Dermis microvascular lymphatic vessel endothelial cell (primary cell): Measurements from ENCODE around the gene ZNF185. TPM values are rescaled to one million over a fixed set of nuclear protein-coding genes. Genes with fewer than 3 reads are reported as not detected.
A peak's percentile ranks its signal among the peaks of the same experiment; 100 is the strongest.

Experiments used
- DNase-seq, 2 donors: peaks; one replicate each; pipeline versions ENCODE4 v3.0.0 to v3.0.0-alpha.2; 2010; ENCODE audit warnings: low read depth in 2 of 2
- total RNA-seq: library from RNA; depleted of rRNA; stranded (reverse); fragments of >200 nt; gene quantifications from 2 replicates; pipeline ENCODE4 v1.2.1, GENCODE V29; 2014

The ZNF185 gene
- 6.5 and 8.5 TPM in 2 replicates for total RNA-seq

DNA sequence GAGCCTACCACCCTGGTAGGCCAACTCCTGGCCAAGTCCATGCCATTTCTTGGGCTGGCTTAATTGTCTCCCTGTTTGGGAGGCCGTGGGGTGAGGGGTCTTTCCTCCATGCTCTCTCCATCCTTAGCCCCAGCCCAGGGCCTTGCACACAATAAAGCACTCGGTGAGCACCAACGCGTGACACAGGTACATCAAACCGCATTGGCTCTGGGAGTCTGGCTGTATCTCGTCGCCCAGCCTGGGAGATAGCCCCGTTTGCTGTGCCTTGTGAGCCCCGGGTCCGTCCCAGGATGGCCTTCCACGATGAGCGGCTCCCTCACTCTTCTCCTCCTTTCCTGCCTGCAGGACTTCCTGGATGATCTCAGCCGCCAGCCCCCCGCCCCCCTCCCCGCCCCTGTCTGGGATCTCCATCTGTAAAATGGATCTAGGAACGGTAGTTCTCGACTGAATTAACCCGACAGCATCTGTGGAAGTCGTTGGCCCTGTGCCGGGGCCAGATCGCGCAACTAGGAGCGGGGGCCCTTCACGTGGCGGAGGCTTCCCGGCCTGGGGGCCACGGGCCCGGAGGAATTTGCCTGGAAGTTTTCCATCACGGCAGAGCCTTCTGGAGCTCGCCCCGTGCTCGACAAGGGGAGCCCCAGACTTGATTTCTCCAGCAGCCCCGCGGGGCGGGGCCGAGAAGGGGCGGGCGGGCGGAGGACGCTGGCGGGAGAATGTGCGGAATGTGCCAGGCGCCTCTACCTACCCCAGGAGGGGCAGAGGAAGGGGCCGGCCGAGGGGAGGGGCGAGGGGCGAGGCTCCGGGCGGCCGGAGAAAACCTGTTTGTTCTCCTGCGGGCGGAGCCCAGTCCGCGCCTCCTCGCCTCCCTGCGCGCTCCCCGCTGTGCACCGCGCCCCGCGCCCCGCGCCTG, at the start of gene ZNF185:
Gene ZNF185, plus strand, starts transcription at position 846 of the 910 bp plus-strand sequence. CDS start 16,423 bp downstream, outside the sequence.
- DNase-seq, result peak in 1 of 2 donors; percentile 52

DNA sequence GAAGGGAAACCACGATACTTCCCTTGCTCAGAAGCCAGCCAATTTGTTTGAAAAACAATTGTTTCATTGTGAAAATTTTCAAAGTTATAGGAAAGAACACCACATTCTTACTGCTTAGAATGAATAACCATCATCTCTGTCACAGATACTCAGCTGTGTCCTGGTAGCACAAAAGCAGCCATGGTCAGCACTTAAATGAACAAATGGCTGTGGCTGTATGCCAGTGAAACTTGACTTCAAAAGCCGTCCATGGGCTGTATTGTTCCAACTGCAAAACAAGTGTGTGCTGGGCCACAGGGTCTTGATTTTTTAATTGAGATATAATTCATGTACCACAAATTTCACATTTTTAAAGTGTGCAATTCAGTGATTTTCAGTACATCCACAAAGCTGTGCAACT, 47.4 kb upstream of the ZNF185 start:
- DNase-seq, result no peak

DNA sequence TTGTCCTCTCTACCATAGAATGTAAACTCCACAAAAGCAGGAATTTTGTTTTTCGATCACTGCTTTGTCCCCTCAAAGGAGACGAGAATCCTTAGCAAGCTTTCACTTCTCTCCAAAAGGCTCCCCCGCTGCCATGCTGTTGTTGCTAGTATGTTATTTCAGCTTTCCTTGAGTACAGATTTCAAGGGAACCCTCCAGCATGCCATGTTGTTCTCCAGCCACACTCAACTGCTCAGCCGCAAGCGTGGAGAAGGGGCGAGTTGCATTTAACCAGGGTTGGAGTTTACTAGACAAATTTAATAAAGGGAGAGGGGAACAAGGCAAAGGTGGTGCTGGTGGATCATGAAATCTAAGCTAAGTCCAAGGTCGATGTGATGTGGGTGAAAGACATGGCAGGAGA, 43.9 kb upstream of the ZNF185 start:
- DNase-seq, result no peak

DNA sequence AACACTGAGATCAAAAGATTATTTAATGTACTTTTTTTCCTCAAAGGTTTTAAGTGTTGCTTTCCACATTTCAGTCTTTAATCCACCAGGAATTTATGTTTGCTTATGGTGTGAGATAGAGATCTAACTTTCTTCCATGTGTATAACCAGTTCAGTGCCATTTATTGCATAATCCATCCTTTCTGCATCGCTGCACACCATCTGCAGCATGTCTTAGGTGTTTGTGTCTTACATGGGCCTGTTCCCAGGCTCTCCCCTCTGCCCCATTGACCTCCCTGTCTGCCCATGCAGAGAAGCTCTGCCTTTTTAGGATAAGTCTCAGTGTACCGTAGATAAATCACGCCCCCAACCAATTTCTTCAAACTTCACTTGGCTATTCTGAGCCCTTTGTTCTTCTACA, 36.8 kb upstream of the ZNF185 start:
- no peak for DNase-seq

DNA sequence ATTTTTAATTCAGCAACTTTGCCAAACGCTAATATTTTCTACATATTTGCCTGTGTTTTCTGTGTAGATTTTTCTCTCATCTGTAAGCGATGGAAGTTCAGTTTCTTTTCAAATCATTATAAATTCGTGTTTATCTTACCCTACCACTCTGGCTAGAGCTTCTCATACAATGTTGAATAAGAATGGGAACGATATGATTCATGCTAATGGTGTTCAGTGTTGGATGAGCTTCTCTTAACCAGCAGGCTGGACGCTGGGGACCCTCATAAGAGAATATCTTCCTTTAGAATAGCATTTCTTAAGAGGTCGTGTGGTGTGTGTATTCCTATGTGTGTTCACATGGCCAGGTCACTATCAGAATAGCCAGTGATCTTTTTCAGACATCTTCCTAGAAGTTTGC, 36.0 kb upstream of the ZNF185 start:
- DNase-seq, result no peak

DNA sequence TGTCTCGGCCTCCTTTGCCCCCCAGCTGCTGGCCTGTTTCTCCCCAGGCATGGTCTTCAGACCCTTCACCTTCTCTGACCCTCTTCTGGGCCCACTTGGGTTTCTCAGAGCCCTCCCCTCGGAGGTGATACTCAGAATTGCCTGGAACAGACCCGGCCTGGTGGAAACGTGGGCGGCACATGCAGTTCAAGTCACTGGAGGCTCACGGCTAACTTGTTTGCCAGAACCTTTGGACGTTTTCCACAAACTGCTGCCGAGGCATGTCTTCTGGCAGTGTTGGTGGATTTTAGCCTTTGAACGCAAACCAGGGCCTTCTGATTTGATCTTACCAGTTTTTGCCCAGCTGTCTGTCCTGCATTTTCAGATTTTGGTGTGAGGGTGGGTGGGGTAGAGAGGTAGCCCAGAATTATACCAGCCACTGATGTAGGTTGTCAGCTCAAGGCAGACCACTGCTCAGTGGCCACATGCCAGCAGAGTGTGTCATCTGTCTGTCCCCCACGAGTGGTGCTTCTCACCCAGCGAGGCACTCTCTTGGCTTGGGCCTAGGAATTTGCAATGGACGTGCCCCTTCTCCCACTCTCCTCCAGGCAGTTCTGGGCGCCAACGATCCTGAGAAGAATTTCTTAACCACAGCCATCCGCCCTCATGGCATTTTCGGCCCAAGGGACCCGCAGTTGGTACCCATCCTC, 32.5 kb upstream of the ZNF185 start:
- no peak for DNase-seq

DNA sequence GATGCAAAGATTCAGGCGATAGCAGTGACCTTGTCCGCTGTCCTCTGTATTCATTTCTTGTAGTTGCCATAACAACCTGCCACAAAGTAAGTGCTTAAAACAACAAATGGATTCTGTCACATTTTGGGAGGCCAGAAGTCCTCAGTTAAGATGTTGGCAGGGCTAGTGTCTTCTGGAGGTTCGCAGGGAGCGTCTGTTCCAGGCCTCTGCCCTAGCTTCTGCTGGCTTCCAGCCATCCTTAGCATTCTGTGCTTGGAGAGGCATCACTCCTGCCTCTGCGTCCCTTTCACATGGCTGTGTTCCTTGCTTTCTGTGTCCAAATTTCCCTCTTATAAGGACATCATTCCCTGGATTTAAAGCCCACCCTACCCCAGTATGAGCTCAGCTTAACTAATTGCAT, 31.5 kb upstream of the ZNF185 start:
- no peak for DNase-seq

DNA sequence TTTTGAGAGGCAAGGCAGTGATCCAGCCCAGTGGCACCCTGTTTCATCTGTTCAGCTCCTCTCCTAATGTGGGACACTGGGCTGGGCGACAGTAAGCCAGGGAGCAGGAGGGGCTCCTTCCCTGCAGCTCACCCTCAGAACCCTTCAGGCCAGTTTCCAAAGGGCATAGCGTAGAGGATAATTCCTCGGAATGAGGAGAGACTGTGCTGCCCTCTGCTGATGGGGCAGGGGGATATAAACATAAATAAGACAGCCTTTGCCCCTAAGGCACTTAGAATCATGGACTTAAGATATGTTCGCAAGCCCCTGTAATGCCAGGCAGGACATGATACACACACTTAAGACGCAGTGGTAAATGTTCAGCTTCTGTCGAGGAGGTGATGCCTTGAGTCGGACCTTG, 27.9 kb upstream of the ZNF185 start:
- no peak for DNase-seq

DNA sequence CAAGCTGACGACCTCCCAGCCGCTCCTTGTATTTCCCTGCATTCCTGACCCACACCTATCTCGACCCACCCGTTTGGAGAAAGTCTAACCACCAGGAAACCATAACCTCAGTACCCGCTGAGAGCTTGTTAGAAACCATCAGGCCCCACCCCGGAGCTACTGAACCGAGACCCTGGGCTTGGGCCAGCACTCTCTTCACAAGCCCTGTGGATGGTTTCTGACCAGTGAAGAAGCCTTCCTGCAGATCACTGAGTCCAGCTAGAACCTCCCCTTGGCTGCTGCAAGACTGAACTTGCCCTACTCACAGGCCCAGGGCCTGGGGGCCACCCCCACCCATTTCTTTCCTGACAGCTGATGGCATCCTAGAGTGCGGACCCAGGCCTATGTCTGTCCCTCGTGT, 26.6 kb upstream of the ZNF185 start:
- DNase-seq, result no peak

DNA sequence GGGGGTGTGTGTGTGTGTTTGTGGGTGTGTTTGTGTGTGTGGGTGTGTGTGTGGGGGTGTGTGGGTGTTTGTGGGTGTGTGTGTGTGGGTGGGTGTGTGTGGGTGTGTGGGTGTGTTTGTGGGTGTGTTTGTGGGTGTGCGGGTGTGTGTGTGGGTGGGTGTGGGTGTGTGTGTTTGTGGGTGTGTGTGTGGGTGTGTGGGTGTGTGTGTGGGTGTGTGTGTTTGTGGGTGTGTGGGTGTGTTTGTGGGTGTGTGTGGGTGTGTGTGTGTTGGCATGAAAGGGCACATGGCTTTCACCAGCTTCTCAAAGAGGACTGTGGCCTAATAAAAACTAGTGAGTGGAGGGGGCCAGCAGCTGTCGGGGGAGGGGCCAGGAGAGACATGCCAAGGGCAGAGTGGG, 25.3 kb upstream of the ZNF185 start:
- no peak for DNase-seq

DNA sequence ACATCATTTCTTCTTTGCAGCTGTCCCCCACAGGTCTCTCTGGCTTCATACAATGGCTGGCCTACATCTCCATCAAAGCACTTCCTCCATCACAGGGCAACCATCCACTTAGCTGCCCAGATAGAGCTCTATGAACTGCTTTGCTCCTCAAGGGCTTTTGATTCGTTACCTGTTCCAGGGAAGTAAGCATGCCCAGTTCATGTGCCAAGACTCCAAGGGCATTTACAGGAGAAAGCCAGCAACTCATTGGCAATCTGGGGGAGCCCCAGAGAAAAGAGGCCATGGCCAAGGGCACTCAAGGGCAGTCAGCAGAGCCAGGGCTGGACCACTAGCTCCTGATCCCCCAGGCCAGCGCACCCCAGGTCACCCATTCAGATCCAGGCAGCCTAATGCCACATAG, 24.5 kb upstream of the ZNF185 start:
- no peak for DNase-seq

DNA sequence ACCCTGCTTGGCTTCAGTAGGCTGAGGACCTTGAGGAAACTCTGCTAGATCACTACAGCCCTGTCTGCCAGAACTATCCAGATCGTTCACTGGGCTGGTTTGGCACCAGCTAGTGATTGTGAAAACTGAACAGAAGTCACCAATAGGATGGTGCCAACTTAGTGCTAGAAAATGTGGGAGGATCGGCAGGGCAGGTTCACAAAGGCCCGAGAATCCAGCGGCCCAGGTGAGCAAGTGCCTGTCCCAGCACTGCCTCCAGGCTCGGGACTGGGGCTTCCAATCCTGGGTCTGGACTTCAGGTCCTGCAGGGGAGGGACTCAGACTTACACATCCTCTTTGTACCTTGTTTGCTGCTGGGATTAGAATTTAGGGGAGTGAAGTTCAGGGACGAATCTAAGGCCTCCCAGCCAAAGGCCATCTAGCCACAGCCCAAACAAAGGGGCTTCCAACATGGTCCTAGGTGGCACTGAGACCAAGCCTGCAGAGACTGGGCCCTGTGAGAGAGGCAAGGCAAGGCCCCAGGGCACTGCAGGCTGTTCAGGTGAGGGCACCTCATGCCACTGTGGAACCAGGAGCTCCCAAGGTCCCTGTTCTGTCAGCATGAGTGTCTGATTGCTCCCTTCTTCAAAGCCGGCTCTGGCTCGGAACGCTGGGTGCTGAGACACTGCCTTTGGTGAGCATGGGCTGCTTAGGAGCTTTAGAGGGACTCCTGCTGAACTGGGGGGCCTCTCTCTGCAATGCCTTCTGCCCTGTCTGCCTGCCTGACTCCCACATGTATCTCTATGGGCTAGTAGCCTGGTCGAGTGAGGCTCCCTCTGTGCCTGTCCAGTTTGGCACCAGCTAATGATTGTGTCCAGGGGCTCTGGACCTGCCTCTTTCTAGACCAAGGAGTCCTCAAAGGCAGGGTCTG, 20.7 kb upstream of the ZNF185 start:
- DNase-seq, result no peak

DNA sequence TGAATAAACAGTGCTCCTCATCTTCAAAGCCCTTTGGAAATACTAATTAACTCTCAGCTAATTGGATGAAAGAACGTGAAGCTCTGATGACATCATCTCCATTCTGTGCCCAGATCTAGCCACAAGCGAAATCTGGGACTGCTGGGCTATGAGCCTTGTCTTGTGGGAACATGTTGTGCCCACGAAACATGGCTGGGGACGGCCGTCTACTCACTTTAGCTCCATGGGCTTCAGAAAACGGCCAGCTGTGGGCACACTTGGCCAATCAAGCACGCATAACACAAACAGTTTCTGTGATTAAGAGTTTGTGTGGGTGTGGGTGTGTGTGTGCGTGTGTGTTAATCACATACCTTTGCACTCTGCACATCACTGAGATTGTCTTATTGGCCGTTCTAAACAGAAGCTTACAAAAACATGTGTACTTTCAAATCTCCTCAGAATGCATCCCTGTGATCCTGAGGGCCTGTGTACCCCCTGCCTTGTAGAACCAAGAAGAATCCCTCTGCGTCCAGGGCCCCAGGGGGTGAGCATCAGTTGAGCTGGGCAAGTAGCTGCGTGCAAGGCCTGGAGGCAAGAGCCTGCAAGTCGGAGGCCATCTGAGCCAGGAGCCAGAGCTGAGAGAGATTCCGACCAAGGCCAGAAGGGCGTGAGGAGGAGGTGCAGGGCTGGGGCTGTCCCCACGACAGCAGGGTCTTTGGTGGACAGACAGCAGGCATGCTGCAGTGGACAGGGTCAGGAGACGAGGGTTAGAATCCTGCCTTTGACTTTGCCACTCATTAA, 18.7 kb upstream of the ZNF185 start:
- no peak for DNase-seq

DNA sequence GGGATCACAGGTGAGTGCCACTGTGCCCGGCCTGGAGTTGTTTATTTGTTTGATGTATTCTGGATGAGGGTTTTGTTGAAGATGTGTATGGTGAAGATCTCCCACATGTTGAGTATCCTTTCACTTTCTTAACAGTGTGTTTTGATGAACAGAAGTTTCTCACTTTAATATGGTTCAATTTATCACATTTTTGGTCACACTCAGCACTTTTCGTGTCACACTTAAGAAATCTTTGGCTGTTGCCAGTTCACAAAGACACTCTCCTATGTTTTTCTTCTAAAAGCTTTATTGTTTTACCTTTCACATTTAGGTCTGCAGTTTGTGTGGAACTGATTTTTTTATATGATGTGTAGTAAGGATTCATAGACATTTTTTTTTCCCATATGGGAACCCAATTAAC, 16.6 kb upstream of the ZNF185 start:
- no peak for DNase-seq

DNA sequence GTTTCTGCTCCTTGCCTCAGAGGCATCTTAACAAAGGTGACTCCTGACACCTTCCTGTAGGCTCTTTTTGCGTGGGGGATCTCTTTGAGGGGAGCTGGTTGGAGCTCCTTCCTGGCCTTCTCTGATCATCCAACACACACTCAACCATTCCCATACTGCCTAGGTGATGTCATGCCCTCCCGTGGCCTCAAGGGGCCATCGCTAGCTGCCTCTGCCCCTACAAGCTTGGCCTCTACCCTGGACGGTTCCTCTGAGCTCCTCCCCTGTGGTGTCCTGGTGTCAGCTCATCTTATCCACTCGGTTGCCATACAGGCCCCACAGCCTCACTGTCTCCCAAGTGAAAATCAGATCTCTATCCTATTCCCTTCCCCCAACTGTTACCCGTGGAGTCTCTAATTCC, 13.7 kb upstream of the ZNF185 start:
- DNase-seq, result no peak

DNA sequence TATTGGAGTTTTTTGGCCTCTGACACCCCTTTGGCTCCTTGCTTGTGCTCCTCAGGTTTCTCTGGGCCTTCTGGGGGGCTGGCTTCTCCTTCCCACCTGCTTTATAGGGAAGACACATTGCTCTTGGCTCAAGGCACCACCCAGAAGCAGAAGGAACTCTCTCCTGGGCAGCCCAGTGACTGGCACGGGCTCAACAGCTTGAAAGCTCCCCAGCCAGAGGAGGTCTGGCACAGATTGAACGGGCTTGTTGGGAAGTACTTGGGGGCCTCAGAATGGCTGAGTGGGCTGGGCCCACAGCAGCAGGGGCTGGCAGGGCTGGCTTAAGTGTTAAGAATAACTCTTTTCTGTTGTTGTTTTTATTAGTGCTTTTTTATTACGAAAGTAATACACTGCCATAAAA, 11.2 kb upstream of the ZNF185 start:
- DNase-seq, result no peak

DNA sequence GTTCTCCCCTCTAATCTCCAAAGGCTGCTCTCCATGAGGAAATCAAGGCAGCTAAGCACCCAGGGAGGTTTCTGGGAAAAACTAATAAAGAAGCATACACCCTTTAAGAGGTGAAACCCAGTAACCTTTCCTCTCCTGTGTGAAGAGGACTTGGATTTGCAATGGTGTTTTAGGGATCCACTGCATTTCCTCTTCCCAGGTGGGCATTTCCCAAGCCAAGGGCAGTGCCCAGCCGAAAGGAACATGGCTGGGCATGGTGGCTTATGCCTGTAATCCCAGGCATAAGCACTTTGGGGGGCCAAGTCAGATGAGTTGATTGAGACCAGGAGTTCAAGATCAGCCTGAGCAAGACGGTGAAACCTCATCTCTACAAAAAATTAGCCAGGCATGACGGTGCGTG, 5.4 kb upstream of the ZNF185 start:
- DNase-seq, result no peak

DNA sequence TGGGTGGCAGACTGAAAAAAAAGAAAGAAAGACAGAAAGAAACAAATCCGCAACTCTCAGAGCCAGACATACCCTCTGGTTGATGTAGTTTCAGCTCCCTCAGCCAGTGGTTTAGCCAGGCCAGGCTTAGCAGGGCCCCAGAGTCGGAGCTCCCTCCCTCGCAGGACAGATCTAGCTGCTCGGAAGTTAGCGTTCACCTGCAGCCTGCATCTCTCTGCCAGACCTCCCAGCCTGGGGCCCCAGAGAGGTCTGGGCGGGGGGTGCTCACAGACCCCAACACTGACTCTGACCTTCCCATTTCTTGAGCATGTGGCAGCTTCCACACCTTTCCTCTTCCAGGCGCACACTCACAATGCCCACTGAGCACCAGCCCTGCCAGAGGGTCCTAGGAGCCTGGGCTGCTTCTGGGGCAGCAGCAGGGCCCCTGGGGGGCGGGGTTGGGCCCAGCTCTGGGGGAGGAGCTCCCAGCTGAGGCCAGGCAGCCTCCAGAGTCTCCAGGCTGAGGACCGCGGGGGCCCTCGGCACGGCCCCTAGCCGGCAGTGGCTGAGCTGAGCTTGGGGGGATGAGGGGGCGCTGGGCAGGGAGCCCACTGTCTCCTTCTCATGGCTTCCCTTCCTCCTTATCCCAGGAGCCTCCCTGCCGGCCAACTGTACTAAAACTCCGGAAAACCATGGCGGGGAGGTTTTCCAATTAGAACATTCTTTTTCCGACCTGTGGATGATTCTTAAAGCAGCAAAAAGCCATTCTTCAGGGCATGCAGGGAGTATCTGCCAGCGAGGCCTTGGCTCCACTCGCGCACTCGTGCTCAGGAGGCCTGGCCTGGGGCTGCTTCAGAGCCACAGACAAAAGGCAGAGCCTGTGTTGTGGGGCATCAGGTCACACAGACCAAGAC, 4.6 kb upstream of the ZNF185 start:
- DNase-seq, result no peak

DNA sequence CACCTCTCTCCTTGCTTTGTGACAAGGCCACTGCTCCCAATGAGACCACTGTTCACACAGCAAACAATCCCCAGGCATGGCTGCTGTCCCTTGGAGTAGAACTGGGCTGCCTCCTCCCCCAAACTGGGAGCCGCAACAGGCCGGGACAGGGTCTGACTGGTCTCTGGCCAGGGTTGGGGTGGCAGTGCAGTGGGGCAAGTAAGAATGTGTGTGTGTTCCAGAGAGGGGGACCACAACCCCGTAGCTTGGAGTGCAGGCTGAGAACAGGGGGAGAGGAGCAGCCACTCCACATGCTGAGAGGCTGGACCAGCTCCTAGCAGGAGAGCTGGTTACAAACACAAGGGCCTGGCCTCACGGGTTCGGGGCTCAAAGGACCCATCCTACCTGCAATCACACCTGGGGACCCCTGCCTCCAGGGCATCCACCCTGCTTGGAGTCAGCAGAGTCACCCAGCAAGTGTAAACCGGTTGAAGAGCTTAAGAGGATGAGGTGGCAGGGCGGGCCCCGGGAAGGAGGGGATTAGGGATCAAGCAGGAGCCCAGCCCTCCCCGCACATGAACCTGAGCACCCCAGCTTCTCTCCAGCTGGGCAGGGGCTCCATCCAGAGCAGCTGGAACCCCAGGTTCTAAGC, 3.8 kb upstream of the ZNF185 start:
- DNase-seq, result no peak

DNA sequence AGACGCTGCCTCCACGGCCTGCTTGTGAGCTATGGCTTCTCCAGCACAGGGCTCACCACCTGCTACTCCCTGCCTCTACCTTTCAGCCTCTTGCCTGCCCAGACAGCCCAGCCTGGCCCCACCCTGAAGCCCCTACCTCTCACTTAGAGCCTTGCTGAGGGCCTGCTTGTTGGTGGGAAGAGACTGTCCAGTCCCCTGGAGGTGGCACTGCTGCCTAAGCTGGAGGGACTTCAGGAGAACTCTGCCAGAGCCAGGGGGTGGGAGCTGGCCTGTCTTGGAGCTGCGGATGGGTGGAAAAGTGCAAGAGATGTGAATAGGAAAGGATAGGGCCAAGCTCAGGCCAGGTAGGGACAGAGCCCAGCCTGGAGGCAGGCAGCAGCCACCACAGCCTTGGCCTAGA, 2.7 kb upstream of the ZNF185 start:
- DNase-seq, result no peak
